ENCODE measurements around the gene RALGAPA2. TPM values are rescaled to one million over a fixed set of nuclear protein-coding genes. Genes with fewer than 3 reads are reported as not detected.

The RALGAPA2 gene
- total RNA-seq, 2 experiments from 2014 or later = 21.2 to 21.9 TPM

DNA sequence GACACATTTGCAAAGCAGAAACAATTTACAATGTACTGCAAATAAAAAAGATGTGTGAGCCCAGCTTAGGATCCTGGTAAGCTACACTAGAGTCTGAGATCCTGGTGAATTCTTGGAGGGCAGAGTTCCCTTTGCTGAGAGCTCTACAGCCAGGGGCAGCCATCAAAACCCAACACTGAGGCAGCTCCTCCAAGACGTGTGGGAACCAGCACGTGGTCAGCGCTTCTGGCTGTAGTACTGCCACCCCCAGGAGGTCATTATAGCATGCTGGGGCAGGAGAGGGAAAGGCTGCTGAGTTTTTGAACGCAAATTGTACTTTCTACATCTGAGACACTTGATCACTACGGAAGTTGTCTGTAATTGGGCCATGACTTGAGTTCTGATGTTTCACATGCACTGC, 213.0 kb downstream of the RALGAPA2 start:
- Histone ChIP-seq H3K4me3 (ENCODE audit: low read length) (no peak overlapping the region), H3K4me1 (ENCODE audit: insufficient read depth, low read length) (no peaks in the 10 kb centered on the region), H3K9me3 (ENCODE audit: control insufficient read depth in 1 of 2, insufficient read depth in 1 of 2, low read length in 2 of 2) (no peaks in the 10 kb centered on the region), H3K36me3 (ENCODE audit: insufficient read depth, low read length) (peaks cover 67% of the 10 kb centered on the region), H3K27ac (ENCODE audit: low read depth in 1 of 2, low read length in 2 of 2) (no peak overlapping the region), H3K27me3 (ENCODE audit: control insufficient read depth in 1 of 2, insufficient read depth in 2 of 2, low read length in 2 of 2) (no peaks in the 10 kb centered on the region)
- no peak overlapping the region for H3K27ac Mint-ChIP-seq
- H3K27me3 Mint-ChIP-seq = no peaks in the 10 kb centered on the region
- no peak overlapping the region for H3K4me3 Mint-ChIP-seq
- DNase-seq = no peak
- ChIA-PET POLR2A (no interaction called here), CTCF (interaction anchor here (0.9 kb wide), 1 partner anchor 9 kb away, joined by 3 read pairs; no protein-coding TSS in a partner anchor)
- no peaks in the 10 kb centered on the region for H3K9me3 Mint-ChIP-seq
- intact Hi-C loops (cut with DNase I, micrococcal nuclease) = no loop called here
- H3K36me3 Mint-ChIP-seq (ENCODE audit: low read depth) = peaks cover 89% of the 10 kb centered on the region
- no peaks in the 10 kb centered on the region for H3K4me1 Mint-ChIP-seq (ENCODE audit: low read depth)
- TF ChIP-seq CTCF (IDR thresholded peaks at IDR 0.05) = no peak
- ATAC-seq (ENCODE audit: poor library complexity) = no peak

GRCh38 chr20:20498076-20498861, 214.2 kb downstream of the RALGAPA2 start:
- no peak overlapping the region for H3K4me3 Mint-ChIP-seq
- no peak overlapping the region for H3K27ac Mint-ChIP-seq
- H3K4me1 Mint-ChIP-seq (ENCODE audit: low read depth) = no peaks in the 10 kb centered on the region
- Histone ChIP-seq H3K4me3 (ENCODE audit: low read length) (no peak overlapping the region), H3K36me3 (ENCODE audit: insufficient read depth, low read length) (peaks cover 66% of the 10 kb centered on the region), H3K4me1 (ENCODE audit: insufficient read depth, low read length) (no peaks in the 10 kb centered on the region), H3K27ac (ENCODE audit: low read depth in 1 of 2, low read length in 2 of 2) (no peak overlapping the region), H3K9me3 (ENCODE audit: control insufficient read depth in 1 of 2, insufficient read depth in 1 of 2, low read length in 2 of 2) (no peaks in the 10 kb centered on the region), H3K27me3 (ENCODE audit: control insufficient read depth in 1 of 2, insufficient read depth in 2 of 2, low read length in 2 of 2) (no peaks in the 10 kb centered on the region)
- H3K36me3 Mint-ChIP-seq (ENCODE audit: low read depth) = peaks cover 91% of the 10 kb centered on the region
- no peak for TF ChIP-seq CTCF (IDR thresholded peaks at IDR 0.05)
- ChIA-PET CTCF (interaction anchor here (0.9 kb wide), 1 partner anchor 10 kb away, joined by 3 read pairs; no protein-coding TSS in a partner anchor), POLR2A (no interaction called here)
- no peak for DNase-seq
- no peak for ATAC-seq (ENCODE audit: poor library complexity)
- intact Hi-C loops (cut with DNase I, micrococcal nuclease) = no loop called here
- H3K9me3 Mint-ChIP-seq = no peaks in the 10 kb centered on the region
- H3K27me3 Mint-ChIP-seq = no peaks in the 10 kb centered on the region

- Mint-ChIP-seq H3K4me3 (no peak overlapping the region), H3K27me3 (no peaks in the 10 kb centered on the region), H3K9me3 (no peaks in the 10 kb centered on the region), H3K4me1 (ENCODE audit: low read depth) (no peaks in the 10 kb centered on the region), H3K36me3 (ENCODE audit: low read depth) (peaks cover 89% of the 10 kb centered on the region), H3K27ac (no peak overlapping the region)
- no peak for DNase-seq
- Histone ChIP-seq H3K27ac (ENCODE audit: low read depth in 1 of 2, low read length in 2 of 2) (no peak overlapping the region), H3K4me1 (ENCODE audit: insufficient read depth, low read length) (no peaks in the 10 kb centered on the region), H3K36me3 (ENCODE audit: insufficient read depth, low read length) (peaks cover 60% of the 10 kb centered on the region), H3K4me3 (ENCODE audit: low read length) (no peak overlapping the region), H3K9me3 (ENCODE audit: control insufficient read depth in 1 of 2, insufficient read depth in 1 of 2, low read length in 2 of 2) (no peaks in the 10 kb centered on the region), H3K27me3 (ENCODE audit: control insufficient read depth in 1 of 2, insufficient read depth in 2 of 2, low read length in 2 of 2) (no peaks in the 10 kb centered on the region)
- ATAC-seq (ENCODE audit: poor library complexity) = no peak
- TF ChIP-seq CTCF (IDR thresholded peaks at IDR 0.05) = no peak
- ChIA-PET POLR2A (interaction anchor here (1.1 kb wide), 1 partner anchor 39 kb away, joined by 3 read pairs; no protein-coding TSS in a partner anchor), CTCF (no interaction called here)
- intact Hi-C loops (cut with DNase I, micrococcal nuclease) = no loop called here
Measured at GRCh38 chr20:20497242-20497978, 215.0 kb downstream of the RALGAPA2 start.

Measured in CD4-positive, alpha-beta T cell (primary cell).